SU-DHL-6 (cell line): ENCODE results near the gene LRRC10.

Experiments
- H2AFZ ChIP-seq: fragments of 200-600 bp; sonication (generic); 2 replicates; pipeline ENCODE4 v1.6.1; 2014; ENCODE audit warnings: low read depth, mild to moderate bottlenecking, moderate library complexity, mixed read lengths, antibody characterized with exemption, low read length; ENCODE audit not compliant: severe bottlenecking
- H3F3A ChIP-seq: fragments of 200-600 bp; shearing (Covaris generic); 2 replicates; pipeline ENCODE4 v1.6.0; 2016; ENCODE audit warnings: antibody characterized with exemption, mild to moderate bottlenecking; ENCODE audit not compliant: insufficient read depth
- H3K27ac ChIP-seq: fragments of 200-600 bp; sonication (generic); 2 replicates; pipeline ENCODE4 v1.5.1; 2016; ENCODE audit warnings: low read depth, mild to moderate bottlenecking, low read length, moderate library complexity, mixed read lengths
- H3K27me3 ChIP-seq: fragments of 200-600 bp; sonication (generic), shearing (Covaris generic); 2 replicates; pipeline ENCODE4 v1.6.0; 2014; ENCODE audit warnings: mild to moderate bottlenecking, low read length
- H3K36me3 ChIP-seq: fragments of 200-600 bp; sonication (generic); 2 replicates; pipeline ENCODE4 v1.6.1; 2014; ENCODE audit warnings: mild to moderate bottlenecking, low read length, mixed read lengths
- H3K4me2 ChIP-seq: fragments of 300-600, 200-600 bp; shearing (Covaris generic), sonication (generic); 2 replicates; pipeline ENCODE4 v1.6.0; 2014; ENCODE audit warnings: low read length, low read depth, mild to moderate bottlenecking; ENCODE audit not compliant: poor library complexity, severe bottlenecking
- H3K4me3 ChIP-seq: fragments of 200-600 bp; sonication (generic); 2 replicates; pipeline ENCODE4 v1.5.1; 2014; ENCODE audit warnings: antibody characterized with exemption, low read length, mild to moderate bottlenecking, mixed read lengths; ENCODE audit not compliant: insufficient read depth, poor library complexity, severe bottlenecking
- H3K79me2 ChIP-seq: fragments of 200-600 bp; sonication (generic); 2 replicates; pipeline ENCODE4 v1.6.1; 2014; ENCODE audit warnings: mild to moderate bottlenecking, low read length, moderate library complexity; ENCODE audit not compliant: insufficient read depth
- H3K9ac ChIP-seq: fragments of 200-600 bp; sonication (generic); 2 replicates; pipeline ENCODE4 v1.7.0; 2014; ENCODE audit warnings: mild to moderate bottlenecking, low read length
- H3K9me2 ChIP-seq: fragments of 200-600 bp; sonication (generic); replicated peaks from 2 replicates; pipeline ENCODE4 v1.6.1; 2014; ENCODE audit warnings: low read length; ENCODE audit not compliant: insufficient read depth
- H3K9me3 ChIP-seq: fragments of 200-600 bp; sonication (generic); 2 replicates; pipeline ENCODE4 v1.6.1; 2014; ENCODE audit warnings: low read length, mixed read lengths; ENCODE audit not compliant: insufficient read depth
- H4K20me1 ChIP-seq: fragments of 200-600 bp; sonication (generic); 2 replicates; pipeline ENCODE4 v1.6.1; 2014; ENCODE audit warnings: low read depth, mild to moderate bottlenecking, antibody characterized with exemption, low read length, moderate library complexity, mixed read lengths
- CTCF ChIP-seq: fragments of 200-600 bp; sonication (generic); IDR thresholded peaks from one replicate; pipeline ENCODE4 v1.5.1; 2017; ENCODE audit warnings: antibody characterized with exemption, mild to moderate bottlenecking, low read length, moderate library complexity; ENCODE audit not compliant: insufficient read depth, poor library complexity, severe bottlenecking
- EZH2phosphoT487 ChIP-seq: fragments of 200-600 bp; sonication (generic), shearing (Covaris generic); conservative IDR thresholded peaks from 2 replicates; pipeline ENCODE4 v1.6.1; 2018; ENCODE audit warnings: mild to moderate bottlenecking, antibody characterized with exemption, low read length, moderate library complexity, mixed read lengths

Gene LRRC10

GRCh38 chr12:69645031-69645430, 34.3 kb upstream of the LRRC10 start:
- Histone ChIP-seq H3K4me2 (no peak overlapping the region), H3K9me3 (no peaks in the 10 kb centered on the region), H3F3A (no peaks in the 10 kb centered on the region), H3K9me2 (no peaks in the 10 kb centered on the region), H3K4me3 (no peak overlapping the region), H3K27me3 (no peaks in the 10 kb centered on the region), H3K79me2 (no peaks in the 10 kb centered on the region), H4K20me1 (no peaks in the 10 kb centered on the region), H3K9ac (no peak overlapping the region), H3K27ac (no peak overlapping the region), H3K36me3 (no peaks in the 10 kb centered on the region), H2AFZ (no peak overlapping the region)
- no peak for TF ChIP-seq CTCF
- TF ChIP-seq EZH2phosphoT487: no peak

- Histone ChIP-seq H3K4me2 (no peak overlapping the region), H4K20me1 (no peaks in the 10 kb centered on the region), H2AFZ (no peak overlapping the region), H3K9ac (no peak overlapping the region), H3K79me2 (no peaks in the 10 kb centered on the region), H3K27me3 (no peaks in the 10 kb centered on the region), H3K9me2 (no peaks in the 10 kb centered on the region), H3K36me3 (no peaks in the 10 kb centered on the region), H3K9me3 (no peaks in the 10 kb centered on the region), H3F3A (no peaks in the 10 kb centered on the region), H3K27ac (no peak overlapping the region), H3K4me3 (no peak overlapping the region)
- TF ChIP-seq CTCF (no peak), EZH2phosphoT487 (no peak)
These were observed 33.8 kb upstream of the LRRC10 start for GRCh38 chr12:69644511-69644910.

- H3F3A ChIP-seq: no peaks in the 10 kb centered on the region
- TF ChIP-seq EZH2phosphoT487: no peak
- TF ChIP-seq CTCF: no peak
- no peak overlapping the region for H3K9ac ChIP-seq
- H3K9me3 ChIP-seq: no peaks in the 10 kb centered on the region
- H4K20me1 ChIP-seq: no peaks in the 10 kb centered on the region
- H3K4me2 ChIP-seq: no peak overlapping the region
- H3K36me3 ChIP-seq: no peaks in the 10 kb centered on the region
- H3K27ac ChIP-seq: no peak overlapping the region
- H3K79me2 ChIP-seq: no peaks in the 10 kb centered on the region
- H3K9me2 ChIP-seq: no peaks in the 10 kb centered on the region
- no peak overlapping the region for H3K4me3 ChIP-seq
- no peak overlapping the region for H2AFZ ChIP-seq
- H3K27me3 ChIP-seq: no peaks in the 10 kb centered on the region
These were observed 31.8 kb upstream of the LRRC10 start for GRCh38 chr12:69642531-69642930.
